Esophagus (tissue), 2 donors: Measurements from ENCODE around the gene GCK. TPM values are rescaled to one million over a fixed set of nuclear protein-coding genes. Genes with fewer than 3 reads are reported as not detected.
A peak's percentile ranks its signal among the peaks of the same experiment; 100 is the strongest.

Source experiments
- H3K27ac ChIP-seq, 2 donors: one replicate each; pipeline ENCODE4 v1.5.1; 2013; ENCODE audit warnings: low read depth in 2 of 2, mild to moderate bottlenecking in 2 of 2, inconsistent platforms in 1 of 2, low read length in 1 of 2, moderate library complexity in 1 of 2
- H3K27me3 ChIP-seq, 2 donors: one replicate each; pipeline ENCODE4 v1.6.1; 2013; ENCODE audit warnings: low read length in 2 of 2, control low read depth in 1 of 2, mild to moderate bottlenecking in 1 of 2; ENCODE audit not compliant: insufficient read depth in 2 of 2, control insufficient read depth in 1 of 2
- H3K36me3 ChIP-seq, 2 donors: one replicate each; pipeline ENCODE4 v1.6.1; 2013; ENCODE audit warnings: low read length in 1 of 2; ENCODE audit not compliant: control insufficient read depth in 2 of 2, insufficient read depth in 2 of 2
- H3K4me1 ChIP-seq, 2 donors: one replicate each; pipeline ENCODE4 v1.6.1; 2013; ENCODE audit warnings: low read length in 1 of 2; ENCODE audit not compliant: control insufficient read depth in 2 of 2, insufficient read depth in 2 of 2
- H3K4me3 ChIP-seq, 2 donors: one replicate each; pipeline ENCODE4 v1.5.1; 2013; ENCODE audit warnings: low read length in 2 of 2, mild to moderate bottlenecking in 2 of 2, low read depth in 1 of 2, moderate library complexity in 1 of 2
- H3K9me3 ChIP-seq, 2 donors: one replicate each; pipeline ENCODE4 v1.6.1; 2013; ENCODE audit warnings: mild to moderate bottlenecking in 2 of 2, low read depth in 1 of 2, low read length in 1 of 2, moderate library complexity in 1 of 2; ENCODE audit not compliant: control insufficient read depth in 2 of 2, insufficient read depth in 1 of 2
- WGBS, 2 donors: extraction: QIAGEN DNeasy Blood & Tissue Kit; methylation state at CpG; one replicate each; pipeline ENCODE4 v1.1.7; 2013; 5-methylcytosine and 5-hydroxymethylcytosine counted together
- polyA plus RNA-seq, 2 donors: library from polyadenylated mRNA; stranded (reverse); fragments of 200-250 nt; gene quantifications; one replicate each; pipeline ENCODE4 v1.2.3, GENCODE V29; 2013
- donor health status: healthy with polysubstance abuse.
- donor health status: Bipolar disorder and iron deficiency.

Gene GCK
- polyA plus RNA-seq, 2 donors, result 0.18 to 0.27 TPM

DNA sequence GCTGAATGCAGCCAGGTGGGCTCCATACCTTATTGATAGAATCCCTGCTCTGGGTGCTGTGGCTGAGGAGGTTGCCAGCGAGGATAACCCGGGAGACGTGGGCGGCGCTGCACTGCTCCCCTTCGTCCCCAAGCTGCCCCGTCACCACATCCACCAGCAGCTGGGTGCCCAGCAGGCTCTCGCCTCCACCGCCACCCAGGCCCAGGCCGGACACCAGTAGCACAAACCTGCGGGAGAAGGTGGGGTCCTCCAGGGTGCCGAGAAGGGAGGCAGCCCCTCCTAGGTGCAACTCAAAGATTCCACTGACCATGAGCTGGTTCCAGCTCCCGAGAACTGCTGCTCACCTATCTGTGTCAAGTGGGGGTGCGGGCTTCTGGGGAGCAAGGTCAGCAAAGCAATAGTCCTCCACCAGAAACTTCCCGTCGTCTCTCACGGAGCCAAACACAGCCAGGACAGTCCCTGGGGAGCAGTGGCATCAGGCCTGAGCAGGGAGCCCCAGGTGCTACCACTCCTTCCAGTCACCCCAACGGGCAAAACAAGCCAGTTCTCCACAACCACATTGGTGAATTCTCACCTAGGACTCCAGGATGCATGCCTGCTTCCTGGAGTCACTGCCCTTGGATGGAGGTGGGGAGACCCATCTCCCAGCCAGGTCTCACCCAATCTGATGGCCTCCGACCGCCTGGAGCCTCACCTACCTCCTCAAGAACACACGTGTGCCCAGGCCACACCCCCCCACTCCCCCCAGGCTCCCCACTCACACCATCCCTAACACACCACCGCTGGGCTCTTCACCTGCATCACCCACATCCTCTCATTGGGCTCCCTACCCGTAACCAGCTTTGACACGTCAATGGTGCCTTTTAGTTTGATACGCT, 72.2 kb downstream of the GCK start:
- Histone ChIP-seq H3K36me3 (peaks cover 21 to 56% of the 10 kb centered on the region in 2 donors), H3K9me3 (no peaks in the 10 kb centered on the region), H3K4me3 (no peak overlapping the region), H3K27ac (no peak overlapping the region), H3K27me3 (no peaks in the 10 kb centered on the region), H3K4me1 (peaks cover 9 to 16% of the 10 kb centered on the region in 2 donors)
- 88 to 89% methylated on average over 25 of the region's 25 CpGs for WGBS, 2 donors

- H3K4me3 ChIP-seq, result no peak overlapping the region
- peaks cover 6 to 13% of the 10 kb centered on the region in 2 donors for H3K4me1 ChIP-seq
- no peak overlapping the region for H3K27ac ChIP-seq
- H3K9me3 ChIP-seq, result no peaks in the 10 kb centered on the region
- WGBS, 2 donors, result 88 to 93% methylated on average over 16 to 17 of the region's 17 CpGs
- H3K36me3 ChIP-seq, result peaks cover 21 to 59% of the 10 kb centered on the region in 2 donors
- no peaks in the 10 kb centered on the region for H3K27me3 ChIP-seq
Observed at GRCh38 chr7:44116087-44116788, 73.0 kb downstream of the GCK start.

GRCh38 chr7:44114586-44115310, 74.5 kb downstream of the GCK start:
- H3K36me3 ChIP-seq, result peaks cover 21 to 61% of the 10 kb centered on the region in 2 donors
- no peak overlapping the region for H3K4me3 ChIP-seq
- 81 to 82% methylated on average over 12 of the region's 12 CpGs for WGBS, 2 donors
- H3K9me3 ChIP-seq, result no peaks in the 10 kb centered on the region
- H3K4me1 ChIP-seq, result peaks cover 9 to 17% of the 10 kb centered on the region in 2 donors
- no peaks in the 10 kb centered on the region for H3K27me3 ChIP-seq
- H3K27ac ChIP-seq, result no peak overlapping the region

GRCh38 chr7:44113764-44114354, 75.4 kb downstream of the GCK start:
- 89 to 91% methylated on average over 24 of the region's 24 CpGs for WGBS, 2 donors
- Histone ChIP-seq H3K36me3 (peaks cover 18 to 55% of the 10 kb centered on the region in 2 donors), H3K9me3 (no peaks in the 10 kb centered on the region)

GRCh38 chr7:44112997-44113763, 76.1 kb downstream of the GCK start:
- peaks cover 9 to 17% of the 10 kb centered on the region in 2 donors for H3K4me1 ChIP-seq
- peaks cover 18 to 53% of the 10 kb centered on the region in 2 donors for H3K36me3 ChIP-seq
- H3K27ac ChIP-seq, result no peak overlapping the region
- H3K27me3 ChIP-seq, result no peaks in the 10 kb centered on the region
- 79 to 81% methylated on average over 28 to 34 of the region's 34 CpGs for WGBS, 2 donors
- no peak overlapping the region for H3K4me3 ChIP-seq
- no peaks in the 10 kb centered on the region for H3K9me3 ChIP-seq

More at GRCh38 chr7:44113764-44114354, 75.4 kb downstream of the GCK start:
- H3K4me3 ChIP-seq, result no peak overlapping the region
- H3K27me3 ChIP-seq, result no peaks in the 10 kb centered on the region
- H3K4me1 ChIP-seq, result peaks cover 9 to 17% of the 10 kb centered on the region in 2 donors
- no peak overlapping the region for H3K27ac ChIP-seq

DNA sequence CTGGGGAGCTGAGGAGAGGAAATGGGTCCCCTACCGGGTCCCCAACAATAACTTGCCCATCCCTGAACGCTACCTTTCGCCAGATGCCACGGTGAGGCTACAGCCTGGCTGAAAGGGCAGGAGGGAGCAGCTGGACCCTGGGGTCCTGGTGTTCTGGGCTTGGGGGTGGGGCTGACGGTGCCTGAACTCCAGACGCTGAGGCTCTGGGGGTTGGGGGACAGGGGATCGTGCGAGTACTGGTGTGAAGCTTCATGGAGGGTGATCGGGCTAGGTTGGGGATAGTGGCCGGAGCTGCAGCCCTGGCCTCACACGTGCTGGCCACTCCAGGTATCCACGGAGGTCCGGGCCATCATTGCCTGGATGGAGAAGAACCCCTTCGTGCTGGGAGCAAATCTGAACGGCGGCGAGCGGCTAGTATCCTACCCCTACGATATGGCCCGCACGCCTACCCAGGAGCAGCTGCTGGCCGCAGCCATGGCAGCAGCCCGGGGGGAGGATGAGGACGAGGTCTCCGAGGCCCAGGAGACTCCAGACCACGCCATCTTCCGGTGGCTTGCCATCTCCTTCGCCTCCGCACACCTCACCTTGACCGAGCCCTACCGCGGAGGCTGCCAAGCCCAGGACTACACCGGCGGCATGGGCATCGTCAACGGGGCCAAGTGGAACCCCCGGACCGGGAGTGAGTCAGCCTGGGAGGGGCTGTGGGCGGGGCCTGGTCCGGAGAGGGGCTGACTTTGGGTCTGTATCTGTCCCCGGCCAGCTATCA, 76.8 kb downstream of the GCK start:
- H3K27ac ChIP-seq, result no peak overlapping the region
- no peaks in the 10 kb centered on the region for H3K9me3 ChIP-seq
- no peaks in the 10 kb centered on the region for H3K27me3 ChIP-seq
- H3K4me3 ChIP-seq, result peak overlapping the region in 1 of 2 donors; percentile 7
- peaks cover 15 to 47% of the 10 kb centered on the region in 2 donors for H3K36me3 ChIP-seq
- 66% methylated on average over 39 to 41 of the region's 41 CpGs for WGBS, 2 donors
- H3K4me1 ChIP-seq, result peaks cover 11 to 17% of the 10 kb centered on the region in 2 donors

DNA sequence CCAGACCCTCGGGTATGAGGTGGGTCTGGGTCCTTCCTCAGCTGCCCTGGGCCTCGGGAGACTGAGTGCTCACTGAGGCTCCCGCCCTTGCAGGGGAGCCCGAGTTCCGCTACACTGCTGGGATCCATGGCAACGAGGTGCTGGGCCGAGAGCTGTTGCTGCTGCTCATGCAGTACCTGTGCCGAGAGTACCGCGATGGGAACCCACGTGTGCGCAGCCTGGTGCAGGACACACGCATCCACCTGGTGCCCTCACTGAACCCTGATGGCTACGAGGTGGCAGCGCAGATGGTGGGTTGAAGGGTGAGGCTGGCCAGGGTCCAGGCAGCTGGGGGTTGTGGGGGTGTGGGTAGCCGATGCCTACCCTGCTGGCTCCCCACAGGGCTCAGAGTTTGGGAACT, 77.5 kb downstream of the GCK start:
- H3K9me3 ChIP-seq, result no peaks in the 10 kb centered on the region
- no peak overlapping the region for H3K4me3 ChIP-seq
- 76 to 84% methylated on average over 16 of the region's 16 CpGs for WGBS, 2 donors
- peaks cover 15 to 42% of the 10 kb centered on the region in 2 donors for H3K36me3 ChIP-seq
- no peak overlapping the region for H3K27ac ChIP-seq
- H3K27me3 ChIP-seq, result no peaks in the 10 kb centered on the region
- H3K4me1 ChIP-seq, result peaks cover 14 to 17% of the 10 kb centered on the region in 2 donors
